ENCODE data around the gene GAS1. TPM values are rescaled to one million over a fixed set of nuclear protein-coding genes. Genes with fewer than 3 reads are reported as not detected.

The GAS1 gene
- total and polyA plus RNA-seq, 4 experiments from 2014 or later: 0.27 to 0.97 (median 0.77) TPM

DNA sequence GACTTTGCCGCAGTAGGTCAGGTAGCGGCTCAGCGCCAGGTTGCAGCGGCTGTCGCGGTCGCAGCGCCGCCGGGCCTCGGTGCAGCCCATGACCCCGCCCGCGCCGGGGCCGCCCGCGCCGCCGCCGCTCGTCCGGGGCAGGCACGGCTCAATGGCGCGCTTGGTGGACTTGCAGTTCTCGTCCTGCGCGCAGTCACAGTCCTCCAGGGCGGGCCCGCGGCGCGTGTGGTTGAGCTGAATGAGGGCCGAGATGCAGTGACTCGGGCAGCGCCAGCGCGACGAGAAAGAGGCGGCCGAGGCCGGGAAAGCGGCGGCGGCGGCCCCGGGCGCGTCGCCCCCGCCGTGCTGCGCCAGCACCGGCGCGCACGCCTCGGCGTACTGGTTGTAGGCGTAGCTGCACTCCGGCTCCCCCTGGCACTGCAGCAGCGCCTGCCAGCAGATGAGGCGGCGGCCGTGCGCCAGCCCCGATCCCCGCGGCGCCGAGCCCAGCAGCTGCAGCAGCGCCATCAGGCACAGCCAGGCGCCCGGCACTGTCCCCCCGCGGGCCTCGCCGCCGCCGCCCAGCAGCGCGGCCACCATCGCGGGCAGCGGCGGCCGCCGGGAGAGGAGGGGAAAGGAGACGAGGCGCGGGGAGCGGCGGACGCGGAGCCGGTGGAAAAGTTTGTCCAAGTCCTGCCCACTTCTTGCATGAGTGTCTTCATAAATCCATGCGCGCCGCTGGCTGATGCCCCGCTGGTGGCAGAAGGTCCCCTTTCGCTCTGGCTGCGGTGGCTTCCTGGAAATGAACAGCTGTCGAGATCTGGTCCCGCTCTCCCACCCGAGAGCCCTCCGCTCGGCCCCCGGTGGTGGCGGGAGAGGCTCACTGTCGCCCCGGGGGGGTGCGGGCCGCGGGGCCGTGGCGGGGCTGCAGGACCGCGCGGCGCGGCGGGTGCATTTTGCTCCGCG, 833 bp downstream of the GAS1 start:
- peaks cover 31% of the 10 kb centered on the region for H3K27me3 ChIP-seq (ENCODE audit: insufficient read depth, low read length)
- DNase-seq: peak; percentile 73 to 76 (median 75)
- Mint-ChIP-seq H3K9me3 (no peaks in the 10 kb centered on the region), H3K4me1 (peaks cover 10 to 21% (median 11%) of the 10 kb centered on the region in 4 donors), H3K4me3 (peak overlapping the region; percentile 79 to 91 (median 84)), H3K27ac (no peak overlapping the region), H3K36me3 (peaks cover 0 to 3% of the 10 kb centered on the region in 2 donors), H3K27me3 (peaks cover 21 to 27% of the 10 kb centered on the region in 2 donors)
- H3K27ac ChIP-seq (ENCODE audit: low read depth, low read length): no peak overlapping the region
- no peaks in the 10 kb centered on the region for H3K9me3 ChIP-seq (ENCODE audit: control insufficient read depth in 1 of 2, low read length in 2 of 2)
- ChIA-PET POLR2A (ENCODE audit: partially characterized antibody) (interaction anchor here (0.6 to 2.3 kb wide), 5 partner anchors 13 to 1028 kb away, joined by 3 to 11 read pairs (median 3); partner anchors contain the start of genes CDK20 and ISCA1), CTCF (ENCODE audit: partially characterized antibody) (interaction anchor here (1.6 kb wide), 1 partner anchor 13 kb away, joined by 4 read pairs; no protein-coding TSS in a partner anchor)
- H3K4me1 ChIP-seq (ENCODE audit: insufficient read depth, low read length): peaks cover 14% of the 10 kb centered on the region
- no peaks in the 10 kb centered on the region for H3K36me3 ChIP-seq (ENCODE audit: insufficient read depth, low read length)
- peak overlapping the region; percentile 42 to 60 for H3K4me3 ChIP-seq (ENCODE audit: low read length in 2 of 2)
- intact Hi-C loops (cut with micrococcal nuclease): loop anchor here (2.0 to 5.0 kb wide), 6 partner anchors 376 to 1441 kb away; partner anchors contain the start of genes CDK20, ISCA1, NAA35 and SPIN1

DNA sequence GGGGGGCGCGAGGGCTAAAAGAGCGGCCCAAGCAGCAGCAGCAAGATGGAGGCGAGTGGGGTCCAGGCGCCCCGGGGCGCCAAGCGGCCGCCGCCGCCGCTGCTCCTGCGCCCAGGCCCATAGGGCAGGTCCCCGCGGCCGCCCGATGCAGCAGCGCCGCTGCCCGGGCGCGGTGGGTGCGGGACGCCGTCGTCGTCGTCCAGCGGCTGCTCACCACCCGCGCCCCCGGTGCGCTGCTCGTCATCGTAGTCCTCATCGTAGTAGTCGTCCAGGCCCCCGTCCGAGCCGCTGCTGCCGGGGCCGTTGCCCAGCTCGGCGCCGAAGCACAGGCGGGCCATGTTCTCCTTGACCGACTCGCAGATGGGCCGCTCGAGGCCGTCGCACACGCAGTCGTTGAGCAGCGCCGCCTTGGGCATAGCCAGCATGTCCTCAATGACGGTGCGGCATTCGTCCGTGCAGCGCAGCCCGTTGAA, 1.5 kb downstream of the GAS1 start:
- intact Hi-C loops (cut with micrococcal nuclease): loop anchor here (2.0 to 5.0 kb wide), 6 partner anchors 377 to 1442 kb away; partner anchors contain the start of genes CDK20, ISCA1, NAA35 and SPIN1
- CTCF ChIA-PET (ENCODE audit: partially characterized antibody): no interaction called here
- H3K4me1 ChIP-seq (ENCODE audit: insufficient read depth, low read length): peaks cover 14% of the 10 kb centered on the region
- H3K4me3 Mint-ChIP-seq: peak overlapping the region; percentile 72 to 87 (median 83)
- H3K9me3 ChIP-seq (ENCODE audit: control insufficient read depth in 1 of 2, low read length in 2 of 2): no peaks in the 10 kb centered on the region
- H3K4me3 ChIP-seq (ENCODE audit: low read length in 2 of 2): peak overlapping the region; percentile 23 to 60
- peaks cover 10 to 21% (median 11%) of the 10 kb centered on the region in 4 donors for H3K4me1 Mint-ChIP-seq
- H3K27ac Mint-ChIP-seq: peak overlapping the region in 1 of 7 donors; percentile 47
- H3K27ac ChIP-seq (ENCODE audit: low read depth, low read length): no peak overlapping the region
- peak in 1 of 5 donors; percentile 52 for DNase-seq
- H3K9me3 Mint-ChIP-seq: no peaks in the 10 kb centered on the region
- no peaks in the 10 kb centered on the region for H3K36me3 ChIP-seq (ENCODE audit: insufficient read depth, low read length)
- peaks cover 37% of the 10 kb centered on the region for H3K27me3 ChIP-seq (ENCODE audit: insufficient read depth, low read length)
- H3K36me3 Mint-ChIP-seq: peaks cover 0 to 3% of the 10 kb centered on the region in 2 donors
- POLR2A ChIA-PET (ENCODE audit: partially characterized antibody): interaction anchor here (0.6 to 2.3 kb wide), 3 partner anchors 37 to 1004 kb away, joined by 3 to 11 read pairs (median 3); partner anchors contain the start of gene ISCA1
- H3K27me3 Mint-ChIP-seq: peaks cover 23 to 33% of the 10 kb centered on the region in 2 donors

DNA sequence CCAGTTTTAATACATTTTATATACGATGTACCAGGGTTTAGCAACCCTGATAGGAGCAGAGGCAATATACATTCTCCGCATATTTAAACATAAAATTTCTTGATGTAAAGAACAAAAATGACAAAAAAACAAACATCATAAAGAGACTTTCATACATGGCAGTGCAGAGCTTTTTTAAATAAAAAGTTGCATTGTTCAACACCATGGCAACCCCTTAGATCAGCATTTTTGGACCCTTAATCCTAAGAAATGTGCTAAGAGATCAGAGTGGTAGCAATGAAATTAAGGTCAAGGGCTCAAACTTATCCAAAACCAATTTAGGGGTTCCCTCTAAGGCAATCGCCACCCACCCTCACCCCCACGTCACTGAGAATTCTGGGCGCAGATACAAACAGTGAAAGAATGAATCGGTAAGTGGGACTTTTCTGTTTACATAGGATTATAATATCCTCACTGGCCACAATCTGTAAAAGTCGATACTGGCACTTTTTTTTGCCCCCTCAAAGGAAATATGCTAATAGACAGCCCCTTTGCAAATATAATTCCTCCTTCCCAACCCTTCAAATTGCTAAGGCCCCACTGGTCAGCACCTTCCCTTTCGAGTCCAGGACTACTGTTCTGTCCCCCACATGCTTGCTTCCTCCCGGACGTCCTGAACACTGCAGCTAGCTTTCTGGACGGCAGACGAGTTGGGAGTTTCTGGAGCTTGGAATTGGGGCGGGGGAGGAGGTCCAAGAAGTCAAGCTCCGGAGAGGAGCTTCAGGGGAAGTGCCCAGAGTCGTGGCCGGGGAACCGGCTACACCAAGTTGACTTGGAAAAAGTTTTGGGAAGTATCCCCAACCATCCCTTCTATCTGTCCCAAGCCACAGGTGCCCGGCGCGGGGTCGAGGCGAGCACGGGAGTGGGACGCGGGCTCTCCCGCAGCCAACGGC, 2.2 kb downstream of the GAS1 start:
- Histone ChIP-seq H3K27me3 (ENCODE audit: insufficient read depth, low read length) (peaks cover 38% of the 10 kb centered on the region), H3K4me3 (ENCODE audit: low read length in 2 of 2) (peak overlapping the region; percentile 23 to 60), H3K9me3 (ENCODE audit: control insufficient read depth in 1 of 2, low read length in 2 of 2) (no peaks in the 10 kb centered on the region), H3K36me3 (ENCODE audit: insufficient read depth, low read length) (no peaks in the 10 kb centered on the region), H3K27ac (ENCODE audit: low read depth, low read length) (no peak overlapping the region), H3K4me1 (ENCODE audit: insufficient read depth, low read length) (peaks cover 14% of the 10 kb centered on the region)
- Mint-ChIP-seq H3K36me3 (peaks cover 0 to 3% of the 10 kb centered on the region in 2 donors), H3K4me3 (peak overlapping the region; percentile 72 to 81 (median 77)), H3K27me3 (peaks cover 24 to 33% of the 10 kb centered on the region in 2 donors), H3K9me3 (no peaks in the 10 kb centered on the region), H3K27ac (peak overlapping the region in 2 of 7 donors; percentile 38 to 47), H3K4me1 (peaks cover 10 to 21% (median 11%) of the 10 kb centered on the region in 4 donors)
- intact Hi-C loops (cut with micrococcal nuclease): loop anchor here (5.0 kb wide), 5 partner anchors 377 to 1442 kb away; partner anchors contain the start of genes CDK20, NAA35 and SPIN1
- POLR2A ChIA-PET (ENCODE audit: partially characterized antibody): interaction anchor here (0.6 kb wide), 1 partner anchor 36 kb away, joined by 3 read pairs; no protein-coding TSS in a partner anchor
- CTCF ChIA-PET (ENCODE audit: partially characterized antibody): no interaction called here
- no peak for DNase-seq

DNA sequence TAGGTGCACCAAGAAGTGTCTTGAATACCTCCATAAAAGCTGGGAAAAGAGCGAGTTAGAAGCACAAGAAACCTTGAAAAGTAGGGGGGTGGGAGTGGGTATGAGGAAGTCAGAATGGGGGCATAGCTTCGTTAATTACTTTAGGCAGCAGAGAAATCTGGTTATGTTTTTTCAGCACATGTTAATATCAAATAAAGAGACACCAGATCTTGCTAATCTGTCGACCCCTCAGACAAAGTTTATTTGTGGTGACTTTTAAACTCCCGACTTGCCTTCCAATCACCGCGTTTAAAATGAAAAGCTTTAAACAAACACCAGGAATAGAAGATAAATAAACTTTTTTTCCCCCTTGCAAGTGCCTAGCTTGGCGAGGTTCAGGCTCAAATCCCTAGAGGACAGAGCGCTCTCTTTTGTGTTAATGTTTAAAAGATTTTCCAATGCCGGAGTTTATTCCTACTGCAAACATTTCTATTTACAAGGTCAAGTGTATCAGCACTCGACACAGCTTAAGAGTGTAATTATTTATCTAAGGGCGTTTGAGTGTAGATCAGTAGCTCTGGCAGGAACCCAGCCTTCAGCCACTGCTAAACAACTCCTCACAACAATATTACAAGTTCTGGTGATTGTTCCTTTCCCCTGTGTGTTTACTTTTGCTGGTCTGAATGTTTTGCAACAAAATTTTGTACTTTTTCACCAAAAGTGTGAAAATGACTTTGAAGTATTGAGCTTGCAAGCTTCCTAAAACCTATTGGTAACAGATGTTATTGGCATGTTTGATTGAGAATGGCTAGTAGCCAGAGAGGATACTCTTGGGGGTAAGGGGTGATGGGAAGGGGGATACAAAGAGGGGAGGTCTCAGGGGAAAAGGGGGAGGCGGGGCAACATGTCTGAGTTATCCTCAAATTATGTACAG, 3.8 kb downstream of the GAS1 start:
- intact Hi-C loops (cut with micrococcal nuclease): no loop called here
- peaks cover 5 to 11% (median 6%) of the 10 kb centered on the region in 4 donors for H3K4me1 Mint-ChIP-seq

DNA sequence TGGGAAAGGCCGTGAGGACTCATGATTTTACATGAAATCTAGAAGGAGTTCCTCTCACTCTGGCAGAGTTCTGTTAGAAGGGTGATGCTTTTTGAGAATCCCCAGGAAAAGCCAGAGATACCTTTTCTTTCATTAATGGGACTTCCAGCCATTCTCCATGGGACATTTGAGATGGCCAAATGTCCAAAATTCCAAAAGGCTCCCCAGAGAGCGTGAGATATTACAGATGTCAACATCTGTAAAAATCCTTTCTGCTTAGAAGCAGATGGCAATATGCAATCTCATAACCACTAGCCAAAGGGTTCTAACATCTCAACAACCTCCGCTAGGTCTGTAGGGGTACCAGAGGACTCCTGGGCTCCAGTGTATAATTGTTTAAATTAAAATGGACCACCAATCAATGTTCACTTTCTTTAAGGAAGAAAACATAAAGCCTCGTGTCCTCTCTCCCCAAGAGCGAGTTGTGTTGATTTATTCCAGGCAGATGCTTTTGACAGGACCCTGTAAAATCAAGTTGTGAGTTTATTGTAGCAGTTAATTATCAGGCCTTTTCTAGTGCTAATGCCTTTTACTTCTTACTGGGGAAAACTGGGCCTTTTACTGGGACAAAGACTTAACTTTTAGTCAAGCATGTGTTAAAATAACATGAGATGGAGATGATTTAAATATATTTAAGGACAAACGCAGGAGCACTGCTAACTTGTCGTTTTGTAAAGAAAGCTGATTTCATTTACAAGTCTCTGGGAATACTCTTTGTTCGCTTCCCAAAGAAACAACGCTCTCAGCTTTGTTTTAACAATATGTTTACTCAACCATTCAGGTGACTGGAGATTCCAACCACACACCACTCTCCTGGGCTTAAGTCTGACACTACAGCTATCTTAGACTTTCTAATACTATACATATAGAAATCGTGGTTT, 4.8 kb downstream of the GAS1 start:
- intact Hi-C loops (cut with micrococcal nuclease): no loop called here
- POLR2A ChIA-PET (ENCODE audit: partially characterized antibody): interaction anchor here (0.7 kb wide), 1 partner anchor 269 kb away, joined by 3 read pairs; no protein-coding TSS in a partner anchor

More for the DNA sequence above, 3.8 kb downstream of the GAS1 start:
- Mint-ChIP-seq H3K27ac (no peak overlapping the region), H3K9me3 (peaks cover 0 to 2% (median 0%) of the 10 kb centered on the region in 8 donors), H3K4me3 (peak overlapping the region in 1 of 8 donors; percentile 2), H3K36me3 (peaks cover 0 to 3% of the 10 kb centered on the region in 2 donors), H3K27me3 (peaks cover 34 to 47% of the 10 kb centered on the region in 2 donors)
- H3K9me3 ChIP-seq (ENCODE audit: control insufficient read depth in 1 of 2, low read length in 2 of 2): no peaks in the 10 kb centered on the region
- H3K4me3 ChIP-seq (ENCODE audit: low read length in 2 of 2): no peak overlapping the region
- peaks cover 7% of the 10 kb centered on the region for H3K4me1 ChIP-seq (ENCODE audit: insufficient read depth, low read length)
- POLR2A ChIA-PET (ENCODE audit: partially characterized antibody): interaction anchor here (0.7 kb wide), 1 partner anchor 270 kb away, joined by 3 read pairs; no protein-coding TSS in a partner anchor
- H3K36me3 ChIP-seq (ENCODE audit: insufficient read depth, low read length): no peaks in the 10 kb centered on the region
- DNase-seq: no peak
- no peak overlapping the region for H3K27ac ChIP-seq (ENCODE audit: low read depth, low read length)
- CTCF ChIA-PET (ENCODE audit: partially characterized antibody): no interaction called here
- H3K27me3 ChIP-seq (ENCODE audit: insufficient read depth, low read length): peaks cover 43% of the 10 kb centered on the region

More for the DNA sequence above, 4.8 kb downstream of the GAS1 start:
- no peak overlapping the region for H3K27ac ChIP-seq (ENCODE audit: low read depth, low read length)
- H3K9me3 ChIP-seq (ENCODE audit: control insufficient read depth in 1 of 2, low read length in 2 of 2): no peaks in the 10 kb centered on the region
- H3K36me3 Mint-ChIP-seq: peaks cover 0 to 1% of the 10 kb centered on the region in 2 donors
- H3K27ac Mint-ChIP-seq: no peak overlapping the region
- peaks cover 43% of the 10 kb centered on the region for H3K27me3 ChIP-seq (ENCODE audit: insufficient read depth, low read length)
- H3K4me3 Mint-ChIP-seq: peak overlapping the region in 1 of 8 donors; percentile 2
- CTCF ChIA-PET (ENCODE audit: partially characterized antibody): no interaction called here
- DNase-seq: no peak
- H3K36me3 ChIP-seq (ENCODE audit: insufficient read depth, low read length): no peaks in the 10 kb centered on the region
- no peak overlapping the region for H3K4me3 ChIP-seq (ENCODE audit: low read length in 2 of 2)
- H3K4me1 Mint-ChIP-seq: peaks cover 0 to 7% (median 5%) of the 10 kb centered on the region in 4 donors
- H3K4me1 ChIP-seq (ENCODE audit: insufficient read depth, low read length): peaks cover 7% of the 10 kb centered on the region
- H3K27me3 Mint-ChIP-seq: peaks cover 34 to 47% of the 10 kb centered on the region in 2 donors
- peaks cover 0 to 2% (median 0%) of the 10 kb centered on the region in 8 donors for H3K9me3 Mint-ChIP-seq
